HL-60 (cell line): ENCODE measurements around the gene FMNL3.

ENCODE experiments used
- DNase-seq, 2 experiments: peaks; one replicate each; pipeline ENCODE4 v3.0.0-alpha.2; 2010 to 2020; ENCODE audit warnings: low read depth in 1 of 2, low spot score in 1 of 2
- H3K27ac ChIP-seq: fragments of 250-450 bp; sonication (Bioruptor Pico); replicated peaks from 2 replicates; pipeline ENCODE4 v1.5.1; 2020; ENCODE audit warnings: mild to moderate bottlenecking, moderate library complexity
- H3K27me3 ChIP-seq: fragments of 250-450 bp; sonication (Bioruptor Pico); 2 replicates; pipeline ENCODE4 v1.5.1; 2021; ENCODE audit warnings: mild to moderate bottlenecking, moderate library complexity; ENCODE audit not compliant: insufficient read depth, poor library complexity, severe bottlenecking
- H3K4me3 ChIP-seq: replicated peaks from 2 replicates; pipeline ENCODE4 v1.5.1; 2011; ENCODE audit warnings: mild to moderate bottlenecking, control low read depth, low read length; ENCODE audit not compliant: insufficient read depth
- GABPA ChIP-seq: IDR thresholded peaks from 2 replicates; pipeline ENCODE4 v1.6.1; 2012; ENCODE audit warnings: low read depth
- POLR2AphosphoS5 ChIP-seq: IDR thresholded peaks from 2 replicates; pipeline ENCODE4 v1.6.1; 2012; ENCODE audit warnings: low read depth
- SPI1 ChIP-seq: IDR thresholded peaks from 2 replicates; pipeline ENCODE4 v1.6.1; 2012; ENCODE audit warnings: low read depth, mild to moderate bottlenecking, borderline replicate concordance
- TF ChIP-seq, protein P1 (sequence below): IDR thresholded peaks from one replicate; pipeline ENCODE4 v1.5.1; 2011; ENCODE audit warnings: low read length, control low read depth, inconsistent platforms; ENCODE audit not compliant: insufficient read depth
- TF ChIP-seq, protein P2 (sequence below): IDR thresholded peaks from 2 replicates; pipeline ENCODE4 v1.6.1; 2012; ENCODE audit warnings: low read depth; ENCODE audit not compliant: insufficient replicate concordance

The FMNL3 gene

GRCh38 chr12:49708851-49709250 lies 1.6 kb upstream of the FMNL3 start:
- DNase-seq: no peak
- no peaks in the 10 kb centered on the region for H3K27me3 ChIP-seq
- TF ChIP-seq POLR2AphosphoS5 (no peak), SPI1 (no peak), GABPA (no peak)
- TF ChIP-seq, protein P1, sequence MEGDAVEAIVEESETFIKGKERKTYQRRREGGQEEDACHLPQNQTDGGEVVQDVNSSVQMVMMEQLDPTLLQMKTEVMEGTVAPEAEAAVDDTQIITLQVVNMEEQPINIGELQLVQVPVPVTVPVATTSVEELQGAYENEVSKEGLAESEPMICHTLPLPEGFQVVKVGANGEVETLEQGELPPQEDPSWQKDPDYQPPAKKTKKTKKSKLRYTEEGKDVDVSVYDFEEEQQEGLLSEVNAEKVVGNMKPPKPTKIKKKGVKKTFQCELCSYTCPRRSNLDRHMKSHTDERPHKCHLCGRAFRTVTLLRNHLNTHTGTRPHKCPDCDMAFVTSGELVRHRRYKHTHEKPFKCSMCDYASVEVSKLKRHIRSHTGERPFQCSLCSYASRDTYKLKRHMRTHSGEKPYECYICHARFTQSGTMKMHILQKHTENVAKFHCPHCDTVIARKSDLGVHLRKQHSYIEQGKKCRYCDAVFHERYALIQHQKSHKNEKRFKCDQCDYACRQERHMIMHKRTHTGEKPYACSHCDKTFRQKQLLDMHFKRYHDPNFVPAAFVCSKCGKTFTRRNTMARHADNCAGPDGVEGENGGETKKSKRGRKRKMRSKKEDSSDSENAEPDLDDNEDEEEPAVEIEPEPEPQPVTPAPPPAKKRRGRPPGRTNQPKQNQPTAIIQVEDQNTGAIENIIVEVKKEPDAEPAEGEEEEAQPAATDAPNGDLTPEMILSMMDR: no peak
- TF ChIP-seq, protein P2, sequence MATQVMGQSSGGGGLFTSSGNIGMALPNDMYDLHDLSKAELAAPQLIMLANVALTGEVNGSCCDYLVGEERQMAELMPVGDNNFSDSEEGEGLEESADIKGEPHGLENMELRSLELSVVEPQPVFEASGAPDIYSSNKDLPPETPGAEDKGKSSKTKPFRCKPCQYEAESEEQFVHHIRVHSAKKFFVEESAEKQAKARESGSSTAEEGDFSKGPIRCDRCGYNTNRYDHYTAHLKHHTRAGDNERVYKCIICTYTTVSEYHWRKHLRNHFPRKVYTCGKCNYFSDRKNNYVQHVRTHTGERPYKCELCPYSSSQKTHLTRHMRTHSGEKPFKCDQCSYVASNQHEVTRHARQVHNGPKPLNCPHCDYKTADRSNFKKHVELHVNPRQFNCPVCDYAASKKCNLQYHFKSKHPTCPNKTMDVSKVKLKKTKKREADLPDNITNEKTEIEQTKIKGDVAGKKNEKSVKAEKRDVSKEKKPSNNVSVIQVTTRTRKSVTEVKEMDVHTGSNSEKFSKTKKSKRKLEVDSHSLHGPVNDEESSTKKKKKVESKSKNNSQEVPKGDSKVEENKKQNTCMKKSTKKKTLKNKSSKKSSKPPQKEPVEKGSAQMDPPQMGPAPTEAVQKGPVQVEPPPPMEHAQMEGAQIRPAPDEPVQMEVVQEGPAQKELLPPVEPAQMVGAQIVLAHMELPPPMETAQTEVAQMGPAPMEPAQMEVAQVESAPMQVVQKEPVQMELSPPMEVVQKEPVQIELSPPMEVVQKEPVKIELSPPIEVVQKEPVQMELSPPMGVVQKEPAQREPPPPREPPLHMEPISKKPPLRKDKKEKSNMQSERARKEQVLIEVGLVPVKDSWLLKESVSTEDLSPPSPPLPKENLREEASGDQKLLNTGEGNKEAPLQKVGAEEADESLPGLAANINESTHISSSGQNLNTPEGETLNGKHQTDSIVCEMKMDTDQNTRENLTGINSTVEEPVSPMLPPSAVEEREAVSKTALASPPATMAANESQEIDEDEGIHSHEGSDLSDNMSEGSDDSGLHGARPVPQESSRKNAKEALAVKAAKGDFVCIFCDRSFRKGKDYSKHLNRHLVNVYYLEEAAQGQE: no peak
- H3K27ac ChIP-seq: no peak overlapping the region
- H3K4me3 ChIP-seq: no peak overlapping the region

GRCh38 chr12:49707812-49708147 lies 575 bp upstream of the FMNL3 start:
- no peak overlapping the region for H3K4me3 ChIP-seq
- DNase-seq: no peak
- no peak overlapping the region for H3K27ac ChIP-seq

GRCh38 chr12:49706351-49707127 lies 666 bp downstream of the FMNL3 start:
- no peak for DNase-seq
- H3K27ac ChIP-seq: peak overlapping the region; percentile 54
- TF ChIP-seq, protein P1: no peak
- TF ChIP-seq GABPA: no peak
- no peak for TF ChIP-seq SPI1
- TF ChIP-seq, protein P2: no peak
- TF ChIP-seq POLR2AphosphoS5: no peak
- peak overlapping the region; percentile 81 for H3K4me3 ChIP-seq
- H3K27me3 ChIP-seq: no peaks in the 10 kb centered on the region

More at GRCh38 chr12:49707812-49708147, 575 bp upstream of the FMNL3 start:
- no peaks in the 10 kb centered on the region for H3K27me3 ChIP-seq
- TF ChIP-seq POLR2AphosphoS5 (no peak), SPI1 (no peak), GABPA (no peak)
- TF ChIP-seq, protein P1: no peak
- TF ChIP-seq, protein P2: no peak
